Osteoblast (primary cell): Measurements from ENCODE around the gene PRRC2A. TPM values are rescaled to one million over a fixed set of nuclear protein-coding genes. Genes with fewer than 3 reads are reported as not detected.

Experiments
- DNase-seq: peaks from one replicate; pipeline ENCODE4 v3.0.0; 2011; ENCODE audit warnings: low spot score, mixed read lengths; ENCODE audit not compliant: insufficient read length; ENCODE audit errors: missing footprints
- H2AFZ ChIP-seq: 2 replicates; pipeline ENCODE4 v1.6.0; 2011; ENCODE audit warnings: mild to moderate bottlenecking, low read length
- H3K27ac ChIP-seq: 2 replicates; pipeline ENCODE4 v1.5.1; 2011; ENCODE audit warnings: mild to moderate bottlenecking, low read depth, low read length, moderate library complexity
- H3K27me3 ChIP-seq: 2 replicates; pipeline ENCODE4 v1.6.0; 2012; ENCODE audit warnings: mild to moderate bottlenecking, control low read depth, inconsistent platforms, low read length, moderate library complexity; ENCODE audit not compliant: insufficient read depth
- H3K36me3 ChIP-seq: 2 replicates; pipeline ENCODE4 v1.5.1; 2011; ENCODE audit warnings: mild to moderate bottlenecking, low read length, control low read depth, moderate library complexity; ENCODE audit not compliant: insufficient read depth
- H3K4me1 ChIP-seq: 2 replicates; pipeline ENCODE4 v1.5.1; 2011; ENCODE audit warnings: mild to moderate bottlenecking, low read length, control low read depth, moderate library complexity; ENCODE audit not compliant: insufficient read depth
- H3K4me2 ChIP-seq: 2 replicates; pipeline ENCODE4 v1.6.0; 2011; ENCODE audit warnings: mild to moderate bottlenecking, low read length; ENCODE audit not compliant: insufficient read depth
- H3K4me3 ChIP-seq: fragments of 200-600 bp; sonication (generic); 3 replicates; pipeline ENCODE4 v1.5.1; 2012; ENCODE audit warnings: mild to moderate bottlenecking, low read length, inconsistent platforms; ENCODE audit not compliant: insufficient read depth
- H3K79me2 ChIP-seq: 2 replicates; pipeline ENCODE4 v1.6.0; 2012; ENCODE audit warnings: mild to moderate bottlenecking, low read length, control low read depth, inconsistent platforms; ENCODE audit not compliant: insufficient read depth
- H3K9me3 ChIP-seq: 2 replicates; pipeline ENCODE4 v1.5.1; 2011; ENCODE audit warnings: low read depth, low read length, control low read depth
- H4K20me1 ChIP-seq: 2 replicates; pipeline ENCODE4 v1.6.0; 2012; ENCODE audit warnings: mild to moderate bottlenecking, low read length, control low read depth; ENCODE audit not compliant: insufficient read depth
- total RNA-seq: library from RNA; depleted of rRNA; stranded (reverse); fragments of >200 nt; gene quantifications from 2 replicates; pipeline ENCODE4 v1.2.3, GENCODE V29; 2012
- TF ChIP-seq, protein P1 (sequence below): IDR thresholded peaks from 2 replicates; pipeline ENCODE4 v1.5.1; 2011; ENCODE audit warnings: mild to moderate bottlenecking, low read depth, low read length, moderate library complexity; ENCODE audit errors: extremely low read depth

PRRC2A gene
- total RNA-seq, 1 donor, result 49.2 TPM

DNA sequence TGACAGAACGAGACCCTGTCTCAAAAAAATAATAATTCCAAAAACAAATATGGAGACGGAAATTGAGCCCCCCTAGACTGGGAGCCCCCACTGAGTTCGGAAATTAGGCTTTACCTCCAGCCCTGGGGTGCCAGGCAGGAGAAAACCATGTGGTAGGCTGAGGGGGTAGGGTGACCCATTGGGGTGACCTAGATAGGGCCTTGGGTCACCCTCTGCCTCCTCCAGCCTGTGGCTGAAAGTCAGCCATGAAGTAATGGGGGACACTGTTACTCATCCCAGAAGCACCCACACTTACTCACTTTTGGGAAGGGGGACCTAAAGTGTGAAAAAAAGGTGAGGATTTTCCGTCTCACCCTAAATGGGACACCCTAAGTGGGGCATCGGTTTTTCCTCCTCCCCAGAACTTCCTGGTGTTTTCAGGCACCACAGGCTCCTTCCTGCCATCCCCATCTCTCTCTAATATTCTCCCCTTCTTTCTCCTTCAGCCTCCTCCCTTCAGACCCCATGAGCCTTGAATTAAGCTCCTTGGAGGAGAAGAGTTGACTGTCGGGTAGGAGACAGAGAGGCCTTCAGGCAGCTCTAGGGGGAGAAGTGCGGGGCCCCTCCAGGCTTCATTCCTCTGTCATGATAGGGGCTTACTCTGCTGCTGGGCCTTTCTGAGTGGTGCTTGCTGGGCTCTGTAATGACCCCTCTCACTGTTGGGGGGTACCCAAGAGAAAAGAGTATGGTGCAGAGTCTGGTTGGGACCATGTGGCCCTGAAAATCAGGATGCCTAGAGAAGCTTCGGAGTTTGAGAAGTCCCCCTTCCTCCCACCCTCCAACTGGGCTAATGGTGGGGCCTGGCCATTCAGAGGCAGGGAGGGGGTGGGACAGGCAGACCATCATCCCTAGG lies 40.7 kb upstream of the PRRC2A start:
- no peak for DNase-seq
- TF ChIP-seq, protein P1, sequence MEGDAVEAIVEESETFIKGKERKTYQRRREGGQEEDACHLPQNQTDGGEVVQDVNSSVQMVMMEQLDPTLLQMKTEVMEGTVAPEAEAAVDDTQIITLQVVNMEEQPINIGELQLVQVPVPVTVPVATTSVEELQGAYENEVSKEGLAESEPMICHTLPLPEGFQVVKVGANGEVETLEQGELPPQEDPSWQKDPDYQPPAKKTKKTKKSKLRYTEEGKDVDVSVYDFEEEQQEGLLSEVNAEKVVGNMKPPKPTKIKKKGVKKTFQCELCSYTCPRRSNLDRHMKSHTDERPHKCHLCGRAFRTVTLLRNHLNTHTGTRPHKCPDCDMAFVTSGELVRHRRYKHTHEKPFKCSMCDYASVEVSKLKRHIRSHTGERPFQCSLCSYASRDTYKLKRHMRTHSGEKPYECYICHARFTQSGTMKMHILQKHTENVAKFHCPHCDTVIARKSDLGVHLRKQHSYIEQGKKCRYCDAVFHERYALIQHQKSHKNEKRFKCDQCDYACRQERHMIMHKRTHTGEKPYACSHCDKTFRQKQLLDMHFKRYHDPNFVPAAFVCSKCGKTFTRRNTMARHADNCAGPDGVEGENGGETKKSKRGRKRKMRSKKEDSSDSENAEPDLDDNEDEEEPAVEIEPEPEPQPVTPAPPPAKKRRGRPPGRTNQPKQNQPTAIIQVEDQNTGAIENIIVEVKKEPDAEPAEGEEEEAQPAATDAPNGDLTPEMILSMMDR, result no peak
- H3K9me3 ChIP-seq, result no peaks in the 10 kb centered on the region
- no peak overlapping the region for H3K27ac ChIP-seq
- peak overlapping the region; percentile 98 for H2AFZ ChIP-seq
- H3K4me2 ChIP-seq, result peak overlapping the region; percentile 97
- no peak overlapping the region for H3K4me3 ChIP-seq
- no peaks in the 10 kb centered on the region for H3K79me2 ChIP-seq
- H4K20me1 ChIP-seq, result no peaks in the 10 kb centered on the region
- no peaks in the 10 kb centered on the region for H3K27me3 ChIP-seq
- peaks cover 14% of the 10 kb centered on the region for H3K4me1 ChIP-seq
- no peaks in the 10 kb centered on the region for H3K36me3 ChIP-seq

DNA sequence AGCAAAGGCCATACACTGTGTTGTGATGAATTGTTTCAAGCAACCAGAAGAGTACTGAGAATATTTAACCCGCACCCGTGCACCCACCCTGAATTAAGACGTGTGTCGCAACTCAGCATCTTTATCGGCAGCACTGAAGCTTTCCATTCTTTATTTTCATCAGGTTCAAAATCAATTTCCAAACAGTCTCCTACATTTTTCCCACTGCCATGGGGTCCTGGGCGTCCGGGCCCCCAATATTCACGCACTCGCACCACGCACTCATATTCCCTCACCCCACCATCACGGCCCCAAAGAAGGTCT lies 40.1 kb upstream of the PRRC2A start:
- Histone ChIP-seq H2AFZ (peak overlapping the region; percentile 98), H3K36me3 (no peaks in the 10 kb centered on the region), H4K20me1 (no peaks in the 10 kb centered on the region), H3K27me3 (no peaks in the 10 kb centered on the region), H3K4me1 (peaks cover 12% of the 10 kb centered on the region), H3K79me2 (no peaks in the 10 kb centered on the region), H3K9me3 (no peaks in the 10 kb centered on the region), H3K27ac (no peak overlapping the region), H3K4me3 (peak overlapping the region; percentile 95), H3K4me2 (peak overlapping the region; percentile 97)
- TF ChIP-seq, protein P1, result no peak
- DNase-seq, result no peak

DNA sequence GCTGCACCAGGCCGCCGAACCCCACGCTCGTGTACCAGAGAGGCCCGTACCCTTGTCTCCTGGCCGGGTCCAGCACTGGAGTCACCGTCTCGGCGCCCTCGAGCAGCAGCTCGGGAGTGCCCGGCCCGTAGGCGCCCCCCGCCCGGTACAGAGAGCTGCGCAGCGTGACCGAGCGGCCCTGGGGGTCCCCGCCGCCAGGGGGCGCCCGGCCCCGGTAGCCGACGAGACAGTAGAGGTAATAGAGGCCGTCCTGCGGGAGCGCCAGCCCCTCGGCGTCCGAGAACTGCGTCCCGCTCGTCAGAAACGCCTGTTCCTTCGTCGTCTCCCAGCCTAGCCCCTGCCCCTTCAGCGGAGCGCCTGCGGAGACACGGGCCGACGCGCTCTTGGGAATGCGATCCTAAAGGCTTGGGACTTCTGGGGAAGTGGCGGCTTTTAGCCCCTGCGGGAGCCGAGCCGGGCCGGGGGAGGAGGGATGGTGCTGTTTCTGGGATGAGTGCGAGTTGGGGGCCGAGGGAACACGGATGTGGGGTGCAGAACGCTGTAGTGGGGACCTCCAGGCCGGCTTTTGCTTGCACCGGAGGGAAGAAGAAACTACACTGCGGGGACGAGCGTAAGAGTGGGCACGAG lies 39.6 kb upstream of the PRRC2A start:
- DNase-seq, result peak; percentile 99
- Histone ChIP-seq H3K27me3 (no peaks in the 10 kb centered on the region), H2AFZ (peak overlapping the region; percentile 98), H4K20me1 (no peaks in the 10 kb centered on the region), H3K79me2 (no peaks in the 10 kb centered on the region), H3K27ac (peak overlapping the region; percentile 48), H3K4me2 (peak overlapping the region; percentile 97), H3K4me3 (peak overlapping the region; percentile 95), H3K9me3 (no peaks in the 10 kb centered on the region), H3K36me3 (no peaks in the 10 kb centered on the region), H3K4me1 (peaks cover 12% of the 10 kb centered on the region)
- TF ChIP-seq, protein P1, result peak; percentile 81

DNA sequence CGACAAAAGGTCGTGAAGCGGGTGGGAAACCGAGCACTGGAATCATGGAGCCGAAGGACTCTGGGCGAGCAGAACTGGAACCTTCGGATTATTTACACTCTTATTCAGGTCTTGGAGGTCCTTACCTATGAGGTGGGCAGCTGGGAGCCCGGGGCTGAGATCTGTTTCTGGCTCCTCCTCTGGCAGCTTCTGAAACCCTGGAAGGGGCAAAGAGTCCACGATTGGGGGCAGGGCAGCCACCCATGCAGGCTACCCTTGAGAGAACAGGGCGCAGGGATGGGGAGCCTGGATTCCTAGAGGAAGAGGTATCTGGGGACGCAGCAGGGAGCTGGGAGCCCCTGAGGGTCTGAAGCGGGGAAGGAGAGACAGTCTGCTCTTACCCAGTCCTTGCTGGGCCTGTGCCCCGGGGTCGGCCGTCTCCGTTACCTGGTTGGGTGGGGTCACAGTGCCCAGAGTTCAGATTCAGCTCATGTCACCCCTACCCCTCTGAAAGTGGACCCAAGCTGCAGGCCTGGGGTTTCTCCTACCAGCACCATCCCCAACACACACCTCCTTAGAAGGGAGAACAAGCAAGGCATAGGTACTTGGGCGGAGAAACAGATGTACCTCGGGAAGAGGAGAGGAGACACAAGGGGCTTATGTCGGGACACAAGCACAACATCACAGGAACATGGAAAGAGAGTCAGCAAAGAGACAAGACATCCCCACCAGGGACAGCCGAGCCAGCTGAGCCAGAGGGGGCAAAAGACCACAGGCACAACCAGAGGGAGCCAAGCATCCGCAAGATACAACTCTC lies 38.9 kb upstream of the PRRC2A start:
- peak; percentile 77 for DNase-seq
- peaks cover 12% of the 10 kb centered on the region for H3K4me1 ChIP-seq
- no peaks in the 10 kb centered on the region for H3K9me3 ChIP-seq
- no peaks in the 10 kb centered on the region for H4K20me1 ChIP-seq
- peak overlapping the region; percentile 98 for H2AFZ ChIP-seq
- H3K36me3 ChIP-seq, result no peaks in the 10 kb centered on the region
- H3K27me3 ChIP-seq, result no peaks in the 10 kb centered on the region
- peak overlapping the region; percentile 48 for H3K27ac ChIP-seq
- TF ChIP-seq, protein P1, result no peak
- no peaks in the 10 kb centered on the region for H3K79me2 ChIP-seq
- H3K4me3 ChIP-seq, result peak overlapping the region; percentile 95
- peak overlapping the region; percentile 97 for H3K4me2 ChIP-seq
